RWPE1 (cell line): ENCODE results near the gene MGAT1.

ENCODE experiments used
- CTCF ChIA-PET: fragments of 350-600 bp; sonication (Branson Sonifier 250); formaldehyde crosslinking; extraction: SDS; loops from one replicate; lab custom pipeline; 2021; lab: Yijun Ruan, JAX
- POLR2A ChIA-PET: fragments of 400-600 bp; formaldehyde crosslinking; extraction: SDS; loops from one replicate; lab custom pipeline; 2020; ENCODE audit warnings: antibody characterized with exemption; ENCODE audit not compliant: low non-redundant PET; lab: Yijun Ruan, JAX
- DNase-seq: peaks from one replicate; pipeline ENCODE4 v3.0.0; 2012; ENCODE audit warnings: low spot score
- H3K27ac ChIP-seq: fragments of 450-650 bp; 2 replicates; pipeline ENCODE4 v1.5.1; 2017
- CTCF ChIP-seq: fragments of 450-650 bp; conservative IDR thresholded peaks from 2 replicates; pipeline ENCODE4 v1.5.1; 2017; ENCODE audit warnings: low read depth, mild to moderate bottlenecking

MGAT1 gene

GRCh38 chr5:180824630-180825476 is 22.2 kb upstream of the MGAT1 start:
- no peak for DNase-seq
- H3K27ac ChIP-seq, result peak overlapping the region; percentile 77
- TF ChIP-seq CTCF, result no peak
- POLR2A ChIA-PET, result no interaction called here
- CTCF ChIA-PET, result interaction anchor here (1.1 to 2.4 kb wide), 2 partner anchors 11 to 21 kb away, joined by 3 to 9 read pairs; no protein-coding TSS in a partner anchor

GRCh38 chr5:180823940-180824629 is 21.5 kb upstream of the MGAT1 start:
- H3K27ac ChIP-seq, result no peak overlapping the region
- no peak for TF ChIP-seq CTCF
- no peak for DNase-seq
- ChIA-PET CTCF (interaction anchor here (1.1 to 2.4 kb wide), 2 partner anchors 10 to 21 kb away, joined by 3 to 9 read pairs; no protein-coding TSS in a partner anchor), POLR2A (no interaction called here)

DNA sequence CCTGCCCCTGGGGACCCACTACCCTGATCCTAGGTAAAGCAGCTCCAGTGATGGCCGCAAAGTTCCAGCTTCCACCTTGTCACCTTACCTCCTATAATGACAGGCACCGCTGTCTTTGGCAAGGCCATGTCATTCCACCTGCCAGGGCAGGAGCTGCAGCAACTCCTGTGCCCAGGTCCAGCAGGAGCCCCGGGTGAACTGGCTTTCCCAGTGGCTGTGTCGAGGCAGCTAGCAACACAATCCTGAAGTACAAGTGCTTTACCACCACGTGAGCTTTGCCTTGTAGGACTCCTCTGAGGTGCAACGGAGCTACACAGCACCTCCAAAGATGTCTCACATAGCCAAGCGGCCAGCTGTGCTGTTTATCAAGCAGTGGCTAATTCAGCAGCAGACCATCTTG is 20.7 kb upstream of the MGAT1 start:
- ChIA-PET POLR2A (no interaction called here), CTCF (no interaction called here)

DNA sequence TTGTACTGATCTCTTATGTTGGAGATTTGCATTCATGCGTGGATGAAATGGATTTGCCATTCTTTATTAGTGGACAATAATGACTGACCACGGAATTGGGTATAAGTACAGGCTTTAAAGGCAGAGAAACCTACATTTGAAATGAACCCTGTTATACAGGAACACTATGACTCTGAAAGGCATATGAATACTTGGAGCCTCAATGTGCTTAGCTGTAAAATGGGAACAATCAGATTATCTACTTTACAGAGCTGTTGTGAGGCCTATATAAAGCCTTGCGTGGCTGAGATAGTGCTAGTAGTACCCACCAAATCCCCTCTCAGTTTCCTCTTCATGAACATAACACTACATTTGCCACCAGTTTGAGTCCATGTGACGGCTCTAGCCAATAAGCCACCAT is 18.9 kb upstream of the MGAT1 start:
- TF ChIP-seq CTCF, result no peak
- H3K27ac ChIP-seq, result no peak overlapping the region
- CTCF ChIA-PET, result no interaction called here
- DNase-seq, result no peak
- POLR2A ChIA-PET, result no interaction called here

More for the DNA sequence above, 20.7 kb upstream of the MGAT1 start:
- H3K27ac ChIP-seq, result no peak overlapping the region
- DNase-seq, result no peak
- no peak for TF ChIP-seq CTCF

- no peak overlapping the region for H3K27ac ChIP-seq
- CTCF ChIA-PET, result no interaction called here
- POLR2A ChIA-PET, result no interaction called here
These were observed 18.2 kb upstream of the MGAT1 start for GRCh38 chr5:180820788-180821321.

More at GRCh38 chr5:180820788-180821321, 18.2 kb upstream of the MGAT1 start:
- no peak for DNase-seq
- no peak for TF ChIP-seq CTCF
